Stomach (tissue), 9 donors: ENCODE data around the gene NPAS3. TPM values are rescaled to one million over a fixed set of nuclear protein-coding genes. Genes with fewer than 3 reads are reported as not detected.

ENCODE experiments used
- DNase-seq, 2 donors: peaks; one replicate each; pipeline versions ENCODE4 v3.0.0 to v3.0.0-alpha.2; 2013 to 2019
- H3K27ac ChIP-seq, 5 donors: fragments of 200-600 bp in 4 of 5; sonication (generic) in 4 of 5; one replicate each; pipeline ENCODE4 v1.5.1; 2013 to 2019; ENCODE audit warnings: mild to moderate bottlenecking in 1 of 5, moderate library complexity in 1 of 5
- H3K27me3 ChIP-seq, 3 donors: fragments of 200-600 bp; sonication (generic); one replicate each; pipeline ENCODE4 v1.5.1; 2017 to 2019; ENCODE audit warnings: mixed run types in 1 of 3
- H3K36me3 ChIP-seq, 4 donors: fragments of 200-600 bp; sonication (generic); 1 replicate in 3 of 4; 2 replicates in 1 of 4; pipeline ENCODE4 v1.5.1; 2016 to 2019
- H3K4me1 ChIP-seq, 4 donors: fragments of 200-600 bp; sonication (generic); one replicate each; pipeline ENCODE4 v1.5.1; 2016 to 2019
- H3K4me3 ChIP-seq, 4 donors: fragments of 200-600 bp; sonication (generic) in 3 of 4; one replicate each; pipeline ENCODE4 v1.5.1; 2016 to 2019; ENCODE audit warnings: mild to moderate bottlenecking in 1 of 4
- H3K9me3 ChIP-seq, 4 donors: fragments of 200-600 bp; sonication (generic); one replicate each; pipeline ENCODE4 v1.5.1; 2016 to 2019
- CTCF ChIP-seq, 7 experiments: fragments of 450-650 bp in 4 of 7; fragments of 200-600 bp in 3 of 7; sonication (generic) in 3 of 7; IDR thresholded peaks; one replicate each; pipeline ENCODE4 v1.5.1; 2016 to 2019; ENCODE audit warnings: antibody characterized with exemption in 7 of 7, control low read depth in 2 of 7, mild to moderate bottlenecking in 1 of 7
- EP300 ChIP-seq: sonication (generic); formaldehyde crosslinking; IDR thresholded peaks from one replicate; pipeline ENCODE4 v1.6.1; 2017; ENCODE audit warnings: antibody characterized with exemption
- POLR2A ChIP-seq, 4 donors: fragments of 450-650 bp; IDR thresholded peaks; one replicate each; pipeline ENCODE4 v1.6.1; 2016; ENCODE audit warnings: antibody characterized with exemption in 4 of 4, control low read depth in 2 of 4, mild to moderate bottlenecking in 1 of 4, moderate library complexity in 1 of 4
- POLR2AphosphoS5 ChIP-seq, 3 donors: sonication (generic); formaldehyde crosslinking; IDR thresholded peaks; one replicate each; pipeline ENCODE4 v1.6.1; 2016; ENCODE audit warnings: antibody characterized with exemption in 3 of 3
- WGBS, 5 donors: extraction: QIAGEN DNeasy Blood & Tissue Kit in 3 of 5; methylation state at CpG; one replicate each; pipeline versions ENCODE4 v1.1.5 to v1.1.7; 2013 to 2018; 5-methylcytosine and 5-hydroxymethylcytosine counted together
- intact Hi-C: fragments of 100-400 bp; cut with DNase I; formaldehyde crosslinking; loops from one replicate; pipeline ENCODE4 v1.15.1; 2023; ENCODE audit warnings: low total_unique reads
- polyA plus RNA-seq, 3 donors: library from polyadenylated mRNA; stranded (reverse); fragments of 200-250 nt; gene quantifications; one replicate each; pipeline ENCODE4 v1.2.3, GENCODE V29; 2013
- total RNA-seq, 5 donors: library from RNA; depleted of rRNA; stranded (reverse); fragments of >200 nt; gene quantifications; one replicate each; pipeline versions ENCODE4 v1.1.0 to v1.2.3, GENCODE V29; 2014 to 2016
- donor health status: healthy with polysubstance abuse.
- donor health status: Bipolar disorder and iron deficiency.
- donor health status: healthy.

The NPAS3 gene
- total and polyA plus RNA-seq, 8 donors = under 0.01 to 7.9 (median 0.76) TPM; not detected in 1

- no peak overlapping the region for H3K27ac ChIP-seq
- intact Hi-C loops = loop anchor here (5.0 kb wide), 1 partner anchor 1215 kb away; no protein-coding TSS in a partner anchor
- no peaks in the 10 kb centered on the region for H3K27me3 ChIP-seq
- H3K36me3 ChIP-seq = no peaks in the 10 kb centered on the region
- TF ChIP-seq EP300 = no peak
- no peak for TF ChIP-seq POLR2A (IDR thresholded peaks at IDR 0.05)
- no peak for TF ChIP-seq POLR2AphosphoS5 (IDR thresholded peaks at IDR 0.05)
- TF ChIP-seq CTCF (IDR thresholded peaks at IDR 0.05) = no peak
- H3K4me1 ChIP-seq = peaks cover 0 to 24% (median 9%) of the 10 kb centered on the region in 4 donors
- 49 to 59% (median 55%) methylated on average over 8 of the region's 8 CpGs for WGBS, 5 donors
- no peak overlapping the region for H3K4me3 ChIP-seq
- H3K9me3 ChIP-seq = no peaks in the 10 kb centered on the region
- DNase-seq = no peak
Observed at GRCh38 chr14:33792009-33792719, 853.5 kb downstream of the NPAS3 start.

DNA sequence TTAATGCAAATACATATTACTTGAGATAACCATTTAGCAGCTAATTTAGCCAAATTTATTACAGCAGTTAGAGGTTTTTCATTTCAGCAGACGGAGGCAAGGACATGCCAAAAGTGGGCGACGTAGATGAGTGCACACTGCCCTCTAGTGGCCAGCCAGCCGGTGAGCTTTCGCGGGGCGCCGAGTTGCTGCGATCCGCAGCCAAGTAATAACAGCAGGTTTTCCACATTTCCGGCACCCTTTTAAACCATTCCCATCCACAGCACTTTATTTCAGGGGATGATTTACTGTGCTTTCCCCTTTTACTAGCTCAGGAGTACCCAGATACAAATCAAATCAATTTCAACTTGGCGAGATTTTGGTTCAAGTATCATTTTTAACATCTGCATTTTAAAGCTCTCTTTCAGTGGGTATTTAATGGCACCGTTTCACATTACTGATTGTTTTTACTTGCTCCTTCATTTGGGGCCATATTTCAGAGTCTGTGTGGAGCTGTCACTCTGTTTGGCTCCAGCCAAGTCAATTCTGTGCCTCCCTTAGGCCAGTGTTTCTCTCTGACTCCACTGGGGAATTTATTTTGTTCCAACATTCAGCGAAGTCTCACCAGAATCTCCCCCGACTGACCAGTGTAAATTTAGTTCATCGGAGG is 854.2 kb downstream of the NPAS3 start:
- DNase-seq = peak; percentile 85 to 95
- Histone ChIP-seq H3K27ac (peak overlapping the region in 2 of 5 donors; percentile 17 to 29), H3K4me1 (peaks cover 0 to 24% (median 9%) of the 10 kb centered on the region in 4 donors), H3K9me3 (no peaks in the 10 kb centered on the region), H3K36me3 (no peaks in the 10 kb centered on the region), H3K4me3 (peak overlapping the region in 3 of 4 donors; percentile 12 to 18 (median 16)), H3K27me3 (no peaks in the 10 kb centered on the region)
- WGBS, 5 donors = 12 to 16% (median 15%) methylated on average over 16 of the region's 16 CpGs
- peak in 1 of 3 donors; percentile 29 for TF ChIP-seq POLR2AphosphoS5 (IDR thresholded peaks at IDR 0.05)
- TF ChIP-seq CTCF (IDR thresholded peaks at IDR 0.05) = peak in 5 of 7 experiments; percentile 73 to 97 (median 86)
- TF ChIP-seq EP300 = no peak
- intact Hi-C loops = loop anchor here (5.0 kb wide), 1 partner anchor 1216 kb away; no protein-coding TSS in a partner anchor

GRCh38 chr14:33793398-33794110 is 854.9 kb downstream of the NPAS3 start:
- no peaks in the 10 kb centered on the region for H3K27me3 ChIP-seq
- intact Hi-C loops = loop anchor here (5.0 kb wide), 1 partner anchor 1216 kb away; no protein-coding TSS in a partner anchor
- peak overlapping the region in 1 of 5 donors; percentile 29 for H3K27ac ChIP-seq
- no peaks in the 10 kb centered on the region for H3K36me3 ChIP-seq
- 66 to 79% (median 76%) methylated on average over 11 of the region's 11 CpGs for WGBS, 5 donors
- TF ChIP-seq CTCF (IDR thresholded peaks at IDR 0.05) (no peak), EP300 (no peak), POLR2AphosphoS5 (IDR thresholded peaks at IDR 0.05) (no peak)
- no peak for DNase-seq
- peaks cover 0 to 24% (median 9%) of the 10 kb centered on the region in 4 donors for H3K4me1 ChIP-seq
- H3K4me3 ChIP-seq = no peak overlapping the region
- H3K9me3 ChIP-seq = no peaks in the 10 kb centered on the region

- 30 to 56% (median 38%) methylated on average over 1 of the region's 1 CpG for WGBS, 5 donors
- no peak for DNase-seq
- H3K4me3 ChIP-seq = no peak overlapping the region
- peaks cover 0 to 28% (median 12%) of the 10 kb centered on the region in 4 donors for H3K4me1 ChIP-seq
- intact Hi-C loops = loop anchor here (5.0 kb wide), 1 partner anchor 1218 kb away; no protein-coding TSS in a partner anchor
- no peaks in the 10 kb centered on the region for H3K36me3 ChIP-seq
- no peaks in the 10 kb centered on the region for H3K9me3 ChIP-seq
- H3K27me3 ChIP-seq = peaks cover 1 to 10% (median 8%) of the 10 kb centered on the region in 3 donors
- TF ChIP-seq POLR2AphosphoS5 (IDR thresholded peaks at IDR 0.05) (no peak), EP300 (no peak), CTCF (IDR thresholded peaks at IDR 0.05) (no peak), POLR2A (IDR thresholded peaks at IDR 0.05) (no peak)
- no peak overlapping the region for H3K27ac ChIP-seq
Observed at GRCh38 chr14:33794791-33795305, 856.2 kb downstream of the NPAS3 start.
